Hepatocyte (in vitro differentiated cells): ENCODE measurements around the gene MRC1.

ENCODE experiments used
- CTCF ChIP-seq: fragments of 200-600 bp; sonication (generic); IDR thresholded peaks from 2 replicates; pipeline ENCODE4 v1.5.1; 2016; ENCODE audit warnings: antibody characterized with exemption, mild to moderate bottlenecking; ENCODE audit not compliant: poor library complexity
- EZH2 ChIP-seq: fragments of 200-600 bp; sonication (generic); IDR thresholded peaks from 2 replicates; pipeline ENCODE4 v1.6.1; 2016; ENCODE audit warnings: antibody characterized with exemption, mild to moderate bottlenecking, borderline replicate concordance
- EZH2phosphoT487 ChIP-seq: fragments of 200-600 bp; sonication (generic); IDR thresholded peaks from one replicate; pipeline ENCODE4 v1.6.1; 2018; ENCODE audit warnings: antibody characterized with exemption, mild to moderate bottlenecking, low read depth, moderate library complexity; ENCODE audit not compliant: unreplicated experiment, severe bottlenecking

GRCh38 chr10:17861760-17862159 is 52.6 kb downstream of the MRC1 start:
- TF ChIP-seq EZH2phosphoT487 = no peak
- no peak for TF ChIP-seq CTCF
- no peak for TF ChIP-seq EZH2
